GM12873 (cell line): Measurements from ENCODE around the gene CAMSAP1.

ENCODE experiments used
- TF ChIP-seq, protein P1 (sequence below): IDR thresholded peaks from 2 replicates; pipeline ENCODE4 v1.5.1; 2012; ENCODE audit warnings: low read depth, mild to moderate bottlenecking, moderate library complexity, low read length, control low read depth; ENCODE audit not compliant: insufficient read depth; ENCODE audit errors: missing control alignments

Gene CAMSAP1

DNA sequence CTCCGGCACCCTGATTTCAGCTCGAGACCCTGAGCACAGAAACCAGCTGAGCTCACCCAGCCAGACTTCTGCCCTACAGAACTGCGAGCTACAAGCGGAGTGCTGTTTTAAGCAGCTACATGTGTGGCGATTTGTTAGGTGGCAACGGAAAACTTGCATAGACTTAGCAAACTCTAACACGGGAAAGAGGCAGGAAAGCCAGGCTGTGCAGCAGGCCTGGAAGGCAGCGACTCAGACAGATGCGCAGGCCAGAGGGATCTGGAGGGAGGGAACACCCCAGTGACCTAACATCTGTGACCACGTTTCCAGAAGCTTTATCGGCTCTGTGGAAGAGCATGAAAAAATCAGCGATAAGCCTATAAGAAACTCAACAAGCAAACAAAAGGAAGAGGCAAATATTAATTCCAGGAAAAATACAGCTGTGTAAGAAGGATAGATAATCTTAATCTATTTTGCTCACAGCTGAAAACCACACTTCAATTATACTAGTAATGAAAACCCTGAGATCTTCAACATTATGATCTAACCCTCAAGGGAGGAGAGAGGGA lies 42.9 kb upstream of the CAMSAP1 start:
- TF ChIP-seq, protein P1, sequence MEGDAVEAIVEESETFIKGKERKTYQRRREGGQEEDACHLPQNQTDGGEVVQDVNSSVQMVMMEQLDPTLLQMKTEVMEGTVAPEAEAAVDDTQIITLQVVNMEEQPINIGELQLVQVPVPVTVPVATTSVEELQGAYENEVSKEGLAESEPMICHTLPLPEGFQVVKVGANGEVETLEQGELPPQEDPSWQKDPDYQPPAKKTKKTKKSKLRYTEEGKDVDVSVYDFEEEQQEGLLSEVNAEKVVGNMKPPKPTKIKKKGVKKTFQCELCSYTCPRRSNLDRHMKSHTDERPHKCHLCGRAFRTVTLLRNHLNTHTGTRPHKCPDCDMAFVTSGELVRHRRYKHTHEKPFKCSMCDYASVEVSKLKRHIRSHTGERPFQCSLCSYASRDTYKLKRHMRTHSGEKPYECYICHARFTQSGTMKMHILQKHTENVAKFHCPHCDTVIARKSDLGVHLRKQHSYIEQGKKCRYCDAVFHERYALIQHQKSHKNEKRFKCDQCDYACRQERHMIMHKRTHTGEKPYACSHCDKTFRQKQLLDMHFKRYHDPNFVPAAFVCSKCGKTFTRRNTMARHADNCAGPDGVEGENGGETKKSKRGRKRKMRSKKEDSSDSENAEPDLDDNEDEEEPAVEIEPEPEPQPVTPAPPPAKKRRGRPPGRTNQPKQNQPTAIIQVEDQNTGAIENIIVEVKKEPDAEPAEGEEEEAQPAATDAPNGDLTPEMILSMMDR, result no peak

DNA sequence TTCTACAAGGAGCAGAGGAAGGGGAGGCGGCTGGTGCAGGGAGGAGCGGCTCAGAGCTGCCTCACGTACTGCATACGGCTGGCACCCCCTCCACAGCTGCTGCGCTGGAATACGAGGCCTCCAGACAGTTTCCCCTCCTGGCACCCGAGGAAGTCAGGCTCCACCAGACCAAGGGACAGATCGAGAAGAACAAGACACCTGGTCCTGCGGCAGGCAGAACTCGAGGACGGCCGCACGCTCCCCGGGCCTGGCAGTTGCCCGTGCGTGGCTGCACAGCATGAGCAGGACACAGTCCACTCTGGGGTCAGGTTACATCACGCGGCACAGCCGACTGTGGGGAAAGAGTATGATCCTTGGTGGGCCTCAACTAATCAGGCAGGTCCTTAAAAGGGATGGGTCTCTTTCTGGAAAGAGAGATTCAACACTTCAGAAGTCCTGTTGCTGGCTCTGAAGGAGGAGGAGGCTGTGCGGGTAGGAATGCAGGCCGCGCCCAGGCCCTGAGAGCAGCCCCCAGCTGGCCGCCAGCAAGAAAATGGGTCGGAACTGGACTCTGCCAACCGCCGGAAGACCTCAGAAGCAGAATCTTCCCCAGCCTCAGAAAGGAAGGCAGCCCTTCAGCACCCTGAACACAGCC lies 42.3 kb upstream of the CAMSAP1 start:
- TF ChIP-seq, protein P1, result no peak

DNA sequence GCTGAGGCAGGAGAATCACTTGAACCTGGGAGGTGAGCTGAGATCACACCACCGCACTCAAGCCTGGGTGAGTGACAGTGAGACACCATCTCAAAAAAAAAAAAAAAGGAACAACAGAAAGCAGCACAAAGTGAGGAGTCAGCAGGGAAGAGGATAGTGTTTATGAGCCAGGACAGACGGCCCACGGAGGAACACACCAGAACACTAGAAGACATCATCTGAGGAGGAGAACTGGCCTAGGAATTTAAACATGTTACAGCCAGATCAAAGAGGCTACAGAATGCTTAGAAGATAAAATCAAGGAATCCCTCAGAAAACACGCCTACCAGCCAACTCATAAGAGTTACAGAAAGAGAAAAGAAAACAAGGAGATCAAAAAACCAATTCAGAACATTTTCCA lies 41.6 kb upstream of the CAMSAP1 start:
- TF ChIP-seq, protein P1, result no peak

DNA sequence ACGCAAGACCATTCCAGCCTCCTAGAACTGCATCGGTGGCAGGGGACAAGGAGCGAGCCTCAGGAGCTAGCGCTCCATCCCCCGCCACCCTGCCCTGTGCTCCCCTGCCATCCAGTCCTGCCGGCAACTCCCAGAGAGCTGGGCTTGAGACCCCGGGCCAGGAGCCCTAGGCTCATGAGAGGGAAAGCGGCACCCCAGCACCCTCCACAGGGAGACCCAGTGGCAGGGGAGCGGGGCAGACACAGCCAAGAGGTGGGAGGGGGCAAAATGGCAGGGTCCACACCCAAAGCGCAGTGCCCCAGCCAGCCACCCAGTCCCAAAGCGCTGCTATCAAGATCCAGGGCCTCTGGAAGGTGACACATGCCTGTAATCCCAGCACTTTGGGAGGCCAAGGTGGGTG lies 41.1 kb upstream of the CAMSAP1 start:
- TF ChIP-seq, protein P1, result no peak

DNA sequence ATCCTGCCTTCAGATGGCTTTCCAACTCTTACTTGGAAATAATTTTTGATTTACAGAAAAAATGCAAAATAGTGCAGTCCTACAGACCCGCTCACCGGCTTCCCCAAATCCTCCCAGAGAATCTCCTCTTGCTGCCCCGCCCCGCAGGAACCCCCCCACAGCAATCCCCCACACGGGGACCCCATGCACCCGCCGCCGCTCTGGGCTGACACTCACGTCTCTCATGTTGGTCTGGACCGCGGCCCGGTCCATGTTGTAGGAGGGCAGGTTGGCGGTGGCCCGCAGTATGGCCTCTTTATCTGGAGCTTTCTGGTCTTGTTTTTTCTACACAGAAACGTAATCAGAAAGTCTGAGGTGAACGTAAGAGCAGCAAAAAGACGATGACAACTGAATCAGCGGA lies 40.2 kb upstream of the CAMSAP1 start:
- TF ChIP-seq, protein P1, result no peak

DNA sequence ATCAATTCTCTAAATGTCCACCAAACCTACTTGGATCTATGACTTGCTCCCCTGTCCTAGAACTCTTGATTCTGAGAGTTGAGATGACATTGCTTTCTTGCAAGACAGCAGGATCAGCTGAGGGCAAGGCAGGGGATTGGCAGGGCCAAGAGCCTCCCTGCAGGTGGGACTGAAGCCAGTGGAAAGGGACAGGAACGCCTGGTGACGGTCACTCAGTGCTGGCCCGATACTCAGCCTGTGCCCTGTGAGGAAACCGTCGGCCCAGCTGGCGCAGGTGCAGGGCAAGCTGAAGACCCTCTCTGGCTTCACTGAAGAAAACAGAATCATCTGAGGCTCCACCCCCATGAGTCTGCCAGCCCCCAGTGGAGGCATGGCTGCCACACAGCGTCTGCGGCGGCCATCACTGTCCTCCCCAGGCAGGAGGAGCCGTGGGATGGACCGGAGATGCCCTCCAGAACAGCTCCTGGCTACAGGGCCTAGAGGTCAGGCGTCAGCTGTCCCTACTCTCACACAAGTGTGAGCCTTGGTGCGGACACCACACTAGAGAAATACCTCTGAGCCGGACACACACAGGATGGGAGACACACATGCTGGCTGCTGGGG lies 39.1 kb upstream of the CAMSAP1 start:
- TF ChIP-seq, protein P1, result no peak

DNA sequence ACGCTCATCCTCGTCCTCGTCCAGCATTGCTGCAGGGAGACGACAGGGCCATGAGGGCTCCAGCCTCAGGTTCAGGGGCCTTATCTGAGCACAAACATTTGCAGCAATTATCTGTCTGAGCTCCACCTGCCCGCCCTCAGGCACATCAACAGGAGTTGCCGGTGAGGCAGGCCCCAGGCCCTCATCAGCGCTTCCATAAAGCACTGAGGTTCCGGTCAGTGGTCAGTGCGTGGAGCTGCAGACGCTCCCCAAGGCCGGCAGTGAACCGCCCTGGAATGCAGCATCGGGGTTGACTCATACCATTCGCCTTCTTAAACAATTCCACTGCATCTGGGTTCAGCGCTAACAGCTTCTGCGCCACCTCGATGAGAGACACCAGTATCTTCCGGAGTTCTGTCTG lies 38.6 kb upstream of the CAMSAP1 start:
- TF ChIP-seq, protein P1, result no peak
